HG02610 (cell line): Measurements from ENCODE around the gene SFSWAP.
"Not testable (repeated sequence)": the region's sequence is repeated elsewhere in the genome, so short reads cannot be mapped to it uniquely, and the experiment has no call there.

Experiments
- ATAC-seq: cut with Tn5 transposase; IDR thresholded peaks from one replicate; pipeline ENCODE4 v1.9.1; 2021; ENCODE audit warnings: mild to moderate bottlenecking, moderate library complexity; ENCODE audit not compliant: unreplicated experiment

SFSWAP gene

GRCh38 chr12:131756441-131756840 is 45.6 kb downstream of the SFSWAP start:
- ATAC-seq = no peak

GRCh38 chr12:131757111-131757510 is 46.2 kb downstream of the SFSWAP start:
- ATAC-seq = no peak

- no peak for ATAC-seq
These were observed 47.3 kb downstream of the SFSWAP start for GRCh38 chr12:131758016-131758739.

- no peak for ATAC-seq
These were observed 48.3 kb downstream of the SFSWAP start for GRCh38 chr12:131759176-131759575.

DNA sequence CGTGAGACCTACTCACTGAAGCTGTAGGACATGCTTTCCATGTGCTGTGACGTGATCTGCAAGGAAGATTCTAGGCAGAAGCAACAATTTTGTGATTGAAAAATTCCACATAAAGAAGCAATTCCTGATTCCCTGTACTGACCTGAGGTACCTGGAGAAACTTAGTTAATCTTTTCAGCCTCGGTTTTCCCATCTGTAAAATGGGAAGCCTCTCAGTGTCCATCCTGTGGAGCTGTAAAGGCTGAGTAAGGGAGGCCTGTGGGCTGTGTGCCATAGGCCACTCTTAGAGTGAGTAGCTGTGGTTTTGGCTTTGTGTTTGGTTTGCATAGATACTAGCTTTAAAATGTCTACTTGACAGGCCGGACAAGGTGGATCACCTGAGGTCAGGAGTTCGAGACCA is 50.7 kb downstream of the SFSWAP start:
- ATAC-seq = no peak

DNA sequence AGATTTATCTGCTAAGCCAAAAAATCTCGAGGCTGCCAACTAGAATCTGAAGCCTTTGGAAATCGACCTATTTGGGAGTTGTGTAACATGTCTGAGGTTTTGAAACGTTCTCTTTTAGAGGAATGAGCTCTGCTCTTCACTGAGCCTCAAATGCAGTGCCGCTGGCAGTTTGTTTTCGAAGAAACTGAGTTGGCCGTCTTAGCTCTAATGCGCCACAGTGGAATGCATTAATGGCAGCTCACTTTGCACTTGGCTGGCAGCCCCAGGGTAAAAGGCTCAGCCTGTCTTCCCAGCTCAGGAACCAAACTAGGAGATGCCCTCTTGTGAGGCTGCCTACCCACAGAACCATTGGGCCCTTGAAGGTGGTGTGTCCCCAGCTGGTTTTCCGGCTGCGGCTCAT is 53.8 kb downstream of the SFSWAP start:
- ATAC-seq = no peak

GRCh38 chr12:131765961-131766360 is 55.1 kb downstream of the SFSWAP start:
- no peak for ATAC-seq

GRCh38 chr12:131766382-131767107 is 55.7 kb downstream of the SFSWAP start:
- no peak for ATAC-seq

DNA sequence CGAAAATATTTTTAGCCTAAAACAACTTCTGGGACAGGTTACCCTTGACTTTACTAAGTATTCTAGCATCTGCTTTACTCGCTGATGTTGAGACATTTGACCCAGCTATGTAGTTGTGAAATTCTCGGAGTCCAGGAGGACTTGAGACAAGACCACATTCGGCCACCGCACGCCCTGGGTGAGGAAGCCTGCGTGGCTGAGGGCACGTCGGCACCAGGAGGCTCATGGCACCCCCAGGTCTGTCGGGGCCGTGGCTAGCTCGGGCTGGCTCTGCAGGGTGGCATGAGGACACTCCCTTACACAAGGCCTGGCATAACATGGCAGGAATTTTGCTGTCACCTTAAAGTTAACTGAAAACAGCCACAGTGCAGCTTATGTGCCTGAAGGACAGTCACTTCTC is 59.2 kb downstream of the SFSWAP start:
- no peak for ATAC-seq

DNA sequence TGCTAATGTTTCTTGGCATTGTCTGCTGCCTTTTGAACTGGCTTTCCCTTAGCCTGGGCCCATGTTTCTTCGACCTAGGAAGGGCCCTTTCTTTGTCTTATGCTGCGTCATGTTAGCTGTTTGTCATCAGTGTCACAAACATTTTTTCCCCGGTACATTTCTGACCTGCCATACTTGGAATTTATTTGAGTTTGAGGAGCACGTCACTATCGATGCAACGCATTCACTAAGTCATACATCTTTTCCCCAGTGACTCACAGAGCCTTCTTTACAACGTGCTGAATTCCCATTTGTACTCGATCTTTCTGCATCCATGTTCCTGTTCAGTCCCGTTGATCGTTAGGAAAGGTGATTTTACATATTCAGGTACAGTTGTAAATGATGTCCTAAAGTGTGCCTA is 61.1 kb downstream of the SFSWAP start:
- ATAC-seq = no peak

- peak; percentile 63 for ATAC-seq
These were observed 62.8 kb downstream of the SFSWAP start for GRCh38 chr12:131773582-131774221.

DNA sequence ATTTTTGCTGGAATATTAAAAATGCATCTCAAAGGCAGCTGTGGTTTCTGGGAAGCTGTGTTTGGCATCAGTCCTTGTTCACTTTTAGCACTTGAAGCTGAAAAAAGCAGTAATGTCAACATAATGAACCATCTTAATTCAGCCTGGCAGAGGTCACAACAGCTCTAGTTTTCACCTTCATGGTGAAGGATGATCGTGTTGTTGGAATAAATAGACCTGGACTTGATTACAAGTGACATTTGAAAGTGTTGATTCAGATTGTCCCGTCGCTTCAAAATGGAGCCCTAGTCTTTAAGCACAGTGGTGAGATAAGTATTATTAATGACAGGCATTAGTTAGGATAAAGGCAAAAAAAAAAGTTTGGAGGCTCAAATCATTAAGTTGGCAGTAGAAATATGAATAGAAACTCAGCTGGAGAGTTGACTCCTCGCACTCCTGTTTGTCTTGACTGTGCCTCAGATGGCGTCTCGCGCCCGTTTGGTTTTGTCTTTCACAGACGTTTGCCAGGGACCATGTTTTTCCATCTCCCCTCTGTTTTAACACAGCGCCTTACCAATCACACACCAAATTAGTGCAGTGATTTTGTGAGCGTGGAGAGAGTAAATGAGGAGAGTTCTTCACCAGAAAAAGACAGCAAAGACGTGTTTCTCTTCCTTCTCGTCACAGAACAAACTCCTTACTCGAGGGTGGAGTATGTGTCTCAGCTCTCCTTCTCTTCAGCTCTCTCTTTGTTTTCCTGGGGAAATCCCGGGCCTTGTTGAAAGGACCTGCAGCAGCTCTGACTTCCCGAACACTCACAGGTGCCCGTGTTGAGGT is 63.9 kb downstream of the SFSWAP start:
- ATAC-seq = no peak

DNA sequence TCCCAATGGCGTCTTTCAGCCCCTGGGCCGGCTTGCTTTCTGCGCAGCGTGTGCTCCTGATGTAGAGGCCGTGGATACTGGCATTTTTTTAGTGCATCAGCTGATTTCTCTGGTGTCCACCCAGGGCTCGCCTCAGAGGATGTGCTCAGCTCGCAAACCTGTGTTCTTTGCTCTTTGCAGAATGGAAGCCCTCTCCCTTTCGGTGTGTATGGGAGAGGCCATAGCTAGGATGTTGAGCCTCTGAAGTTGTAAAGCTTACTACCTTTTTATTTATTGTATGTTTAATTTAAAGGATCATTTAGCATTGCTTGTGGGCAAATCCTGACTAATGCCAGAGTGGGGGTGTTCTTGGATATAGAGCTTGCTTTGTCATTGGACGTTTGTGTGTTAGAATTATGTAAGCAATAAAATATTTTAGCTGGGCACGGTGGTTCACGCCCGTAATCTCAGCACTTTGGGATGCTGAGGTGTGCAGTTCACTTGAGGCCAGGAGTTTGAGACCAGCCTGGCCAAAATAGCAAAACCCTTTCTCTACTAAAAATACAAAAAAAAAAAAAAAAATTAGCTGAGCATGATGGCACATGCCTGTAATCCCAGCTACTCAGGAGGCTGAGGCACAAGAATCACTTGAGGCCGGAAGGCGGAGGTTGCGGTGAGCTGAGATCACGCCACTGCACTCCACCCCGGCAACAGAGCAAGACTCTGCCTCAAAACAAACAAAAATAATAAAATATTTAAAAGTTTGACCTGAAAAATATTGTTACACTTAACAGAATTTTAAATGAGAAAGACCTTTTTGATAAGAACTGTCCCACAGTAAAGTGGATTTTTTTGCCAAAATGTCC is 64.7 kb downstream of the SFSWAP start:
- no peak for ATAC-seq

DNA sequence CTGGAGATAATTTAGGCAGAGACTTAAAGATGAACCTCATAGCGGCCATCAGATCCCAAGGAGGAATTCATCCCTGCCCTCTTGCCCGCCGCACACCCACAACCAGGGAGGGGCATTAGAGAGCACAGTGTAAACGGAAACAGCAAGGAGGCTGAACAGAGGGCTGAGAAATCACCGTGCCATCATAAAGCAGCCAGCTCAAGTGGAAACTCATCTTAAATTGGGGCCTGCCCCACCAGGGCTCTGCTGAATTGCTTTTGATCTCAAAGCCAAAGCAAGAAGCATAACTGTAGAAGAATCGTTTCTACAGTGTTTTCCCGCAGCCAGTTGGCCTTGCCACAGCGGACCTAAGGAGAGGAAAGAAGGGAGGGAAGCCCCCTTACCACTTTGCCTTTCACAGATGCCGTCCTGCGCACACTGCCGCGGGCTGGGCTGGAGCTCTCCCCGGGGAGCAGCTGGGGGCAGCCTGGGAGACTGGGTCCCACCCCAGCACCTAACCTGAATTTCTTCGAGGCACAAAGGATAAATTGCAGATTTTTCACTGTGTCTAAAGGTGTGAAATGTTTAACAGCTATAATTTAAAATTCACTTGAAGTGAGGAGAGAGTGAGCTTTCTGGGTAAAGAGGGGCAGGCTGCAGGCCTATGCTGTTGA is 65.5 kb downstream of the SFSWAP start:
- peak; percentile 60 for ATAC-seq

DNA sequence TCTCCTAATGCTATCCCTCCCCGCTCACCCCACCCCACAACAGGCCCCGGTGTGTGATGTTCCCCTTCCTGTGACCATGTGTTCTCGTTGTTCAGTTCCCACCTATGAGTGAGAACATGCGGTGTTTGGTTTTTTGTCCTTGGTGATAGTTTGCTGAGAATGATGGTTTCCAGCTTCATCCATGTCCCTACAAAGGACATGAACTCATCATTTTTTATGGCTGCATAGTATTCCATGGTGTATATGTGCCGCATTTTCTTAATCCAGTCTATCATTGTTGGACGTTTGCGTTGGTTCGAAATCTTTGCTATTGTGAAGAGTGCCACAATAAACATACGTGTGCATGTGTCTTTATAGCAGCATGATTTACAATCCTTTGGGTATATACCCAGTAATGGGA is 66.4 kb downstream of the SFSWAP start:
- not testable (repeated sequence) for ATAC-seq

GRCh38 chr12:131779027-131779426 is 68.1 kb downstream of the SFSWAP start:
- ATAC-seq = no peak

DNA sequence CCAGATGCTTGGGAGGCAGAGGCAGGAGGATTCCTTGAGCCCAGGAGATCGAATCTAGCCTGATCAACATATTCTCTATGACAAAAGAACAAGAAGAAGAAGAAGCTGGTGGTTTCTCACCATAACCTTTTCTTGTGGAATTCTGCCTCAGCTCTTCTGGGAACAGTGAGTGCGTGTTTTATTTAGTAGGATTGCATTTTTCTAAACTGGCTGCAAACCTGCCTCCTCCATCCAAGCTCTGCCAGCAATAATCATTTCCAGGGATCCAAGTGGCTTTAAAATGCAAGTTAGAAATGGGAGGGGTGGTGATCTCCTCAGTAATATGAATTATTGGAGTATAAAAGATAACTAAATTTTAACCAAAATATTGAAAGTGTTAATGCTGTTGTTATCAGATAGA is 71.2 kb downstream of the SFSWAP start:
- no peak for ATAC-seq

DNA sequence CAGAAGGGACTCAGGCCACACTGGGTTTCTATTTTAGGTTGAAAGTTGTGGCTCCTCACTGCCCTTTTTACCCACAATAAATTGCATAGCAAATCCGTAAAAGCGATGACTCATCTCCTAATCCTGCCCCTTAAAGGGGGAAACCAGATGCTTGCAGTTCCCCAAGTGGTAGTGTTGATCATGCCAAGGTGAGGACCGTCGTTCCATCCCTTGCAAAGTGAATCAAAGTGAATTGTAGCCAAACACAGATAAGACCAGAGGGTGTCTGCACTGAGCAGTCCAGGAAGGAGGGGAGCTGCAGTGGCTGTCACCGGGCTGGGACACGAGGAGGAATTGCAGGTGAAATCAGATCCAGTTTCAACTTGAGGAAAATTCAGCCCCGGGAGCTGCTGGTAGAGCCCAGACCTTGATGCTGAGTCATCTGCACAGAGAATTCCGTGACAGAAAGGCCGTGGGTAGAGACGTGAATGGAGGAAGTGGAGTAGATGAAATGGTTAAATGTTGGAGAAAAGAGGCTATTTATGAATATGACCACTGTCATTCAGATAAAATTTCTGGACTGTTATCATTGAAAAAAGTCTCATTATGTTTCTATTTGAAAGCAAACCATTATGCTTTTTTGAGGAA is 73.1 kb downstream of the SFSWAP start:
- ATAC-seq = peak; percentile 80
